ENCODE measurements around the gene NOD1.

The NOD1 gene

GRCh38 chr7:30472081-30472783 lies 6.4 kb downstream of the NOD1 start:
- Histone ChIP-seq H3K27ac (ENCODE audit: low read length) (no peak overlapping the region), H3K9me3 (ENCODE audit: insufficient read depth, low read length, severe bottlenecking) (no peaks in the 10 kb centered on the region), H3K9ac (ENCODE audit: low read depth, low read length) (no peak overlapping the region), H3K79me2 (ENCODE audit: insufficient read depth, low read length) (peaks cover 86% of the 10 kb centered on the region), H4K20me1 (ENCODE audit: insufficient read depth, low read length) (peaks cover 20% of the 10 kb centered on the region; the same call in 1 of the 2 replicates), H3K4me2 (ENCODE audit: insufficient read depth, low read length) (no peak overlapping the region), H3K4me3 (ENCODE audit: low read depth in 1 of 2, low read length in 2 of 2) (no peak overlapping the region), H3K36me3 (ENCODE audit: insufficient read depth, low read length) (peaks cover 18% of the 10 kb centered on the region), H2AFZ (ENCODE audit: low read depth, low read length) (no peak overlapping the region), H3K27me3 (ENCODE audit: insufficient read depth, low read length, poor library complexity) (no peaks in the 10 kb centered on the region), H3K4me1 (ENCODE audit: insufficient read depth, low read length) (peaks cover 19% of the 10 kb centered on the region)
- TF ChIP-seq CTCF (IDR thresholded peaks at IDR 0.05; ENCODE audit: borderline replicate concordance, extremely low read depth, low read length, poor library complexity, severe bottlenecking) (no peak), EZH2 (IDR thresholded peaks at IDR 0.05; ENCODE audit: borderline replicate concordance, low read depth, low read length, severe bottlenecking) (no peak)
- ATAC-seq (ENCODE audit: insufficient read depth, low read depth): peak; percentile 63
- no peak for DNase-seq

- Histone ChIP-seq H3K27ac (ENCODE audit: low read length) (no peak overlapping the region), H3K79me2 (ENCODE audit: insufficient read depth, low read length) (peaks cover 85% of the 10 kb centered on the region), H3K4me2 (ENCODE audit: insufficient read depth, low read length) (no peak overlapping the region)
Measured at GRCh38 chr7:30471205-30471604, 7.4 kb downstream of the NOD1 start.

DNA sequence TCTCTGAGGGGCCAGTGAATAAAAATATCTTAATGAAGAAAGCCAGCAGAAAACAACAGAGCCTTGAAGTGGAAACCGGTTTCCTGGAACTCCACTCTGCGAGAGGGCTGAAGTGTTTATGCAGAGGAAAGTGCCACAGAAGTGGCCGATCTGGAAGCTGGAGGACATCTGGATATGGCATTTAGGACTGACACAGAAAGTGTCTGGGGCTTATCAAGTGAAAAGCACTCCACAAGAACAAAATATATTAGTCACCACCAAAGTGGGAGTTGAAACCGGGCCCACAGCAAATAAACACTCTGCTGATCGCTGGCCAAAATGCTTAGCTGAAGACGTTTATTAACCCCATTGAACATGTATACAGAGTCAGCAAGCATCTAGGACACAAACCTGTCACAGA lies 7.8 kb downstream of the NOD1 start:
- TF ChIP-seq EZH2 (IDR thresholded peaks at IDR 0.05; ENCODE audit: borderline replicate concordance, low read depth, low read length, severe bottlenecking) (no peak), CTCF (IDR thresholded peaks at IDR 0.05; ENCODE audit: borderline replicate concordance, extremely low read depth, low read length, poor library complexity, severe bottlenecking) (no peak)
- Histone ChIP-seq H2AFZ (ENCODE audit: low read depth, low read length) (no peak overlapping the region), H3K9ac (ENCODE audit: low read depth, low read length) (no peak overlapping the region), H3K27me3 (ENCODE audit: insufficient read depth, low read length, poor library complexity) (no peaks in the 10 kb centered on the region), H3K27ac (ENCODE audit: low read length) (no peak overlapping the region), H3K4me3 (ENCODE audit: low read depth in 1 of 2, low read length in 2 of 2) (no peak overlapping the region), H4K20me1 (ENCODE audit: insufficient read depth, low read length) (peaks cover 22% of the 10 kb centered on the region; the same call in 1 of the 2 replicates), H3K36me3 (ENCODE audit: insufficient read depth, low read length) (peaks cover 18% of the 10 kb centered on the region), H3K9me3 (ENCODE audit: insufficient read depth, low read length, severe bottlenecking) (no peaks in the 10 kb centered on the region), H3K4me2 (ENCODE audit: insufficient read depth, low read length) (no peak overlapping the region), H3K79me2 (ENCODE audit: insufficient read depth, low read length) (peaks cover 82% of the 10 kb centered on the region), H3K4me1 (ENCODE audit: insufficient read depth, low read length) (peaks cover 4% of the 10 kb centered on the region)
- ATAC-seq (ENCODE audit: insufficient read depth, low read depth): no peak
- no peak for DNase-seq

More at GRCh38 chr7:30471205-30471604, 7.4 kb downstream of the NOD1 start:
- Histone ChIP-seq H3K4me3 (ENCODE audit: low read depth in 1 of 2, low read length in 2 of 2) (no peak overlapping the region), H3K36me3 (ENCODE audit: insufficient read depth, low read length) (peaks cover 18% of the 10 kb centered on the region), H3K9me3 (ENCODE audit: insufficient read depth, low read length, severe bottlenecking) (no peaks in the 10 kb centered on the region), H2AFZ (ENCODE audit: low read depth, low read length) (no peak overlapping the region), H3K4me1 (ENCODE audit: insufficient read depth, low read length) (peaks cover 8% of the 10 kb centered on the region), H4K20me1 (ENCODE audit: insufficient read depth, low read length) (peaks cover 20% of the 10 kb centered on the region; the same call in 1 of the 2 replicates), H3K9ac (ENCODE audit: low read depth, low read length) (no peak overlapping the region), H3K27me3 (ENCODE audit: insufficient read depth, low read length, poor library complexity) (no peaks in the 10 kb centered on the region)
- TF ChIP-seq EZH2 (IDR thresholded peaks at IDR 0.05; ENCODE audit: borderline replicate concordance, low read depth, low read length, severe bottlenecking) (no peak), CTCF (IDR thresholded peaks at IDR 0.05; ENCODE audit: borderline replicate concordance, extremely low read depth, low read length, poor library complexity, severe bottlenecking) (no peak)
- 0 out of 3 replicates have a peak, but pooled peaks have one; percentile 21 for ATAC-seq (ENCODE audit: insufficient read depth, low read depth)
- no peak for DNase-seq
